DND-41 (cell line): ENCODE measurements around the gene PCDH1.
"Not testable (repeated sequence)": the region's sequence is repeated elsewhere in the genome, so short reads cannot be mapped to it uniquely, and the experiment has no call there.

Experiments used
- ATAC-seq: fragments of 200-7000 bp; cut with Tn5 transposase; 3 replicates; pipeline ENCODE4 v1.9.1; 2021; ENCODE audit warnings: low read depth; ENCODE audit not compliant: insufficient read depth
- DNase-seq: peaks from one replicate; pipeline ENCODE4 v3.0.0-alpha.2; 2020
- H2AFZ ChIP-seq: 2 replicates; pipeline ENCODE4 v1.6.0; 2012; ENCODE audit warnings: low read depth, low read length
- H3K27ac ChIP-seq: 2 replicates; pipeline ENCODE4 v1.5.1; 2012; ENCODE audit warnings: low read length, inconsistent platforms
- H3K27me3 ChIP-seq: fragments of 200-600 bp; sonication (generic); 2 replicates; pipeline ENCODE4 v1.6.0; 2012; ENCODE audit warnings: low read length, mild to moderate bottlenecking, inconsistent platforms; ENCODE audit not compliant: insufficient read depth, poor library complexity
- H3K36me3 ChIP-seq: 2 replicates; pipeline ENCODE4 v1.5.1; 2012; ENCODE audit warnings: low read length, inconsistent platforms; ENCODE audit not compliant: insufficient read depth
- H3K4me1 ChIP-seq: 2 replicates; pipeline ENCODE4 v1.5.1; 2012; ENCODE audit warnings: mild to moderate bottlenecking, low read length; ENCODE audit not compliant: insufficient read depth
- H3K4me2 ChIP-seq: 2 replicates; pipeline ENCODE4 v1.6.0; 2012; ENCODE audit warnings: mild to moderate bottlenecking, moderate library complexity, low read length, inconsistent platforms; ENCODE audit not compliant: insufficient read depth
- H3K4me3 ChIP-seq, 2 experiments: fragments of 200-600 bp in 1 of 2; shearing (Covaris generic) in 1 of 2; 2 replicates each; pipeline ENCODE4 v1.5.1; 2012 to 2016; ENCODE audit warnings: inconsistent platforms in 2 of 2, low read length in 2 of 2, mild to moderate bottlenecking in 2 of 2, low read depth in 1 of 2, moderate library complexity in 1 of 2
- H3K79me2 ChIP-seq: 2 replicates; pipeline ENCODE4 v1.6.0; 2012; ENCODE audit warnings: low read length, inconsistent platforms; ENCODE audit not compliant: insufficient read depth
- H3K9ac ChIP-seq: 2 replicates; pipeline ENCODE4 v1.6.0; 2012; ENCODE audit warnings: low read depth, mild to moderate bottlenecking, inconsistent platforms, low read length, moderate library complexity
- H3K9me3 ChIP-seq: 2 replicates; pipeline ENCODE4 v1.5.1; 2012; ENCODE audit warnings: low read length, moderate library complexity, mild to moderate bottlenecking, inconsistent platforms; ENCODE audit not compliant: insufficient read depth, severe bottlenecking
- H4K20me1 ChIP-seq: 2 replicates; pipeline ENCODE4 v1.6.0; 2012; ENCODE audit warnings: low read length; ENCODE audit not compliant: insufficient read depth
- EZH2 ChIP-seq: IDR thresholded peaks from 3 replicates; pipeline ENCODE4 v1.6.1; 2012; ENCODE audit warnings: borderline replicate concordance, low read depth, mild to moderate bottlenecking, moderate library complexity, low read length, inconsistent platforms; ENCODE audit not compliant: severe bottlenecking
- TF ChIP-seq, protein P1 (sequence below): IDR thresholded peaks from 2 replicates; pipeline ENCODE4 v1.5.1; 2012; ENCODE audit warnings: borderline replicate concordance, low read length, moderate library complexity, mild to moderate bottlenecking; ENCODE audit not compliant: poor library complexity, severe bottlenecking; ENCODE audit errors: extremely low read depth

PCDH1 gene

DNA sequence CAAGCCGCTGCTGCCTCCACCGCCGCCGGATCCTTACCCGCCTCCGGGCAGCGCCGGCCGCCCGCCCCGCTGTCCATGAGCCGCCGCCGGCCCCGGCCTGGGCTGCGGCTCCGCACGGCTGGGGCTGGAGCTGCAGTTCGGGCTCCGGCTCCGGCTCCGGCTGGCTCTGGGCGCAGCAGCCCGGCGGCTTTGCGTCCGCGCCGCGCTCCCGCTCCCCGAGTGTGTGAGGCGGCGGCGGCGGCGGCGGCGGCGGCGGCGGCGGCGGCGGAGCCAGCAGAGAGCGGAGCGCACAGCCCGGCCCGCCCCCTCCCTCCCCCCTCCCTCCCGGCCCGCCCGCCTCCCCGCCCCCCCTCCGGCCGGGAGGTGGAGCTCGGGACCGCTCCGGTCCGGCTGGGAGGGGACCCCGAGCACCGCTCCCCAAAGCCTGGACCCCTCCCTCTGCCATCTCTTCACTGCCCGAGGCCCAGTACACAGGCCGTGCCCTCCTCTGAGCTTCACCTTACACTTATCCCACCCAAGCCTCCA, at the start of gene PCDH1:
Gene PCDH1, minus strand, starts transcription at position 225 of the 525 bp plus-strand sequence. Its CDS starts 148 bp downstream, at position 77.
- Histone ChIP-seq H3K27ac (no peak within 1 kb of the TSS), H3K36me3 (no peaks in the 10 kb centered on the region), H3K79me2 (no peaks in the 10 kb centered on the region), H3K4me1 (peaks cover 11% of the 10 kb centered on the region), H3K4me3 (no peak within 1 kb of the TSS), H3K27me3 (peaks cover 22% of the 10 kb centered on the region), H4K20me1 (peaks cover 13% of the 10 kb centered on the region; the same call in 1 of the 2 replicates), H2AFZ (no peak within 1 kb of the TSS), H3K4me2 (0 out of 2 replicates have a peak within 1 kb of the TSS, but pooled peaks have one; percentile 3), H3K9me3 (no peaks in the 10 kb centered on the region), H3K9ac (no peak within 1 kb of the TSS)
- ATAC-seq (no peak), DNase-seq (no peak)
- no peak for TF ChIP-seq EZH2
- TF ChIP-seq, protein P1, sequence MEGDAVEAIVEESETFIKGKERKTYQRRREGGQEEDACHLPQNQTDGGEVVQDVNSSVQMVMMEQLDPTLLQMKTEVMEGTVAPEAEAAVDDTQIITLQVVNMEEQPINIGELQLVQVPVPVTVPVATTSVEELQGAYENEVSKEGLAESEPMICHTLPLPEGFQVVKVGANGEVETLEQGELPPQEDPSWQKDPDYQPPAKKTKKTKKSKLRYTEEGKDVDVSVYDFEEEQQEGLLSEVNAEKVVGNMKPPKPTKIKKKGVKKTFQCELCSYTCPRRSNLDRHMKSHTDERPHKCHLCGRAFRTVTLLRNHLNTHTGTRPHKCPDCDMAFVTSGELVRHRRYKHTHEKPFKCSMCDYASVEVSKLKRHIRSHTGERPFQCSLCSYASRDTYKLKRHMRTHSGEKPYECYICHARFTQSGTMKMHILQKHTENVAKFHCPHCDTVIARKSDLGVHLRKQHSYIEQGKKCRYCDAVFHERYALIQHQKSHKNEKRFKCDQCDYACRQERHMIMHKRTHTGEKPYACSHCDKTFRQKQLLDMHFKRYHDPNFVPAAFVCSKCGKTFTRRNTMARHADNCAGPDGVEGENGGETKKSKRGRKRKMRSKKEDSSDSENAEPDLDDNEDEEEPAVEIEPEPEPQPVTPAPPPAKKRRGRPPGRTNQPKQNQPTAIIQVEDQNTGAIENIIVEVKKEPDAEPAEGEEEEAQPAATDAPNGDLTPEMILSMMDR = no peak

DNA sequence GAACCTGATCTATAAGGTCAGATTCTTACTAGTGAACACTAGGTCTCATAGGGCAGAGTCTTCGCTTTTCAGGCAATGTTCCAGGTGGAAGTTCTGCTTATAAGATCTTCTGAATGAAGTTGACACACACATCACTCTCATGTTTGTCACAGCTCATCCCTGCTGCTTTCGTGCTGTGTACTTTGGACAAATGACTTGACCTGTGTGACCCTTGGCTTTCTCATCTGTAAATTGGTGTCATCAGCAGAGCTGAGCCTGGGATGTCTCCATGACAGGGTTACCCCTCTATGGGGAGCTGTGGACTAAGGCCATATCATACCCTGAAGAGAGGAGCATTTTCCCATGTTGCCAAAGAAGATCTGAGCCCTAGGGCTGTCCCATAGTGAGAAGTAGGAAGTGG, 48.2 kb upstream of the PCDH1 start:
- Histone ChIP-seq H3K9me3 (no peaks in the 10 kb centered on the region), H3K4me2 (no peak overlapping the region), H3K4me1 (peaks cover 22% of the 10 kb centered on the region), H2AFZ (no peak overlapping the region), H3K27ac (no peak overlapping the region), H3K79me2 (peaks cover 9% of the 10 kb centered on the region), H3K36me3 (peaks cover 61% of the 10 kb centered on the region), H3K9ac (no peak overlapping the region), H3K4me3 (no peak overlapping the region), H3K27me3 (no peaks in the 10 kb centered on the region), H4K20me1 (peaks cover 3% of the 10 kb centered on the region; the same call in 1 of the 2 replicates)
- TF ChIP-seq, protein P1 = no peak
- TF ChIP-seq EZH2 = no peak
- no peak for ATAC-seq
- DNase-seq = no peak

DNA sequence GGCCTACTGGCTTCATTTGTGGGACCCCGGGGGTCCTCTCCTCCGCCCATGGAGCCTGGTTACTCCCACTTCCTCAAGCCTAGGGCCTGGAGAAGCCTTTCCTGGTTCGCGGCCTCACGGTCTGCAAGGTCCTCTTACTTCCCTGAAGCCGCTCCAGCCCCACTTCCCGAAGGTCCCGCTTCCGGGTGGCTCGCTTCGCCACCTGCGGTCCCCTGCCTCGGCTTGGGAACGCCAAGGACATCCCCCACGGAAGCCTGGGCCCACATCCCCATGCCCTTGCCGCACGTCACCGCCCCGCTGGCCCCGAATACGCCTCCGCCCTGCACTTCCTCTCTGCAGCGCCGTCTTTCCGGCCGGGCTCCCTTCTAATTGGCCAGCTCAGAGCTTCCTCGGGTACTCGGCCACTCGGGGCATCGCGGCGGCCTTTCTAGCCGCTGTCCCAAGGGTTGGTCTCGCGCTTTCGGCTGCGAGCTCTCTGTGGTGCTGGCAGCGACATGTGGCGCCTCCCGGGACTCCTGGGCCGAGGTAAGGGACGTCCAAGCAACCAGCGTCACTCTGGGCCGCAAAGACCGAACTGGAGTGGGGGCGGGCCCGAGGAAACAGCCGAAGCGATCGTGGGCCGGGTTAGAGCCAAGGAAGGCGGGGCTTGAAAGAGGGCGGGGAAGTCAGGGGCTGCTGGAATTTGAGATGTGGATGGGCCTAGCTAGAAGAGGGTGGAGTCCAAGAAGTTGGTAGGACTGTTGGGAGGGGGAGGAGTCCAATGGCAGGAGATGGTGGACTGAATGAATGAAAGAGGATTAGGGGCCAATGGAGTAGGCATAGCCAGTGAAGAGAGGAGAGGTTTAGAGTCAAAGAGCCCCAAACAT, 45.5 kb upstream of the PCDH1 start, which contains the start of gene DELE1:
Gene DELE1, plus strand, starts transcription at position 424 of the 866 bp plus-strand sequence. Its CDS starts 71 bp downstream, at position 495.
- Histone ChIP-seq H4K20me1 (peaks cover 3% of the 10 kb centered on the region; the same call in 1 of the 2 replicates), H3K79me2 (peaks cover 9% of the 10 kb centered on the region), H3K36me3 (peaks cover 35% of the 10 kb centered on the region), H3K4me3 (peak within 1 kb of the TSS; percentile 54 to 76), H3K9me3 (no peaks in the 10 kb centered on the region), H3K27me3 (no peaks in the 10 kb centered on the region), H3K4me2 (peak within 1 kb of the TSS; percentile 92), H3K9ac (peak within 1 kb of the TSS; percentile 71), H2AFZ (peak within 1 kb of the TSS; percentile 81), H3K27ac (peak within 1 kb of the TSS; percentile 89), H3K4me1 (peaks cover 22% of the 10 kb centered on the region)
- ATAC-seq = peak; percentile 94
- peak; percentile 95 for DNase-seq
- TF ChIP-seq EZH2 = no peak
- TF ChIP-seq, protein P1 = no peak

DNA sequence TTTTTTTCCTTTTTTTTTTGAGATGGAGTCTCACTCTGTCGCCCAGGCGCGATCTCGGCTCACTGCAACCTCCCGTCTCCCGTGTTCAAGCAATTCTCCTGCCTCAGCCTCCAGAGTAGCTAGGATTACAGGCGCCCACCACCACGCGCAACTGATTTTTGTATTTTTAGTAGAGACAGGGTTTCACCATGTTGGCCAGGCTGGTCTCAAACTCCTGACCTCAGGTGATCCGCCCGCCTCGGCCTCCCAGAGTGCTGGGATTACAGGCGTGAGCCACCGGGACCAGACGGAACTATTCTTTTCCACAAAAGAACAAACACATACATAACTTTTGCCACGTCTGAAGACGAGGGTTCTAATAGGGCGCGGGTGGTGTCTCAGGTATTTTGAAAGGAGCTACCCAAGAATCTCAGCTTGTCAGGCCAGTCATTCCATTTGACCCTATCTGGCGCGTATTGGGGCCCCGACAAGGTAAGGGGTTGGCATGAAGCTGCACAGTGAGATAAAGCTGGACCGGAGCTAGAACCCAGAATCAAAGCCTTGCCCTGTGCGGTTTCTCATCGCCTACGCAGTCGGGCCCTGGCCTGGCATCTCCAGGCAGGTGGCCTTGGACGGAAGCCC, 44.7 kb upstream of the PCDH1 start:
- H3K79me2 ChIP-seq, DNase-seq, ATAC-seq, H3K27me3 ChIP-seq, H3K9me3 ChIP-seq, H4K20me1 ChIP-seq: not testable (repeated sequence)
- H3K27ac ChIP-seq = peak overlapping the region; percentile 89
- H3K4me1 ChIP-seq = peaks cover 22% of the 10 kb centered on the region
- H3K4me2 ChIP-seq = peak overlapping the region; percentile 92
- peak overlapping the region; percentile 71 for H3K9ac ChIP-seq
- H3K36me3 ChIP-seq = peaks cover 27% of the 10 kb centered on the region
- peak overlapping the region; percentile 54 to 76 for H3K4me3 ChIP-seq
- peak overlapping the region; percentile 81 for H2AFZ ChIP-seq
